PC-9 (cell line): ENCODE data around the gene PCSK5. TPM values are rescaled to one million over a fixed set of nuclear protein-coding genes. Genes with fewer than 3 reads are reported as not detected.

Source experiments
- BruUV-seq: library from RNA; stranded (reverse); fragments of 400-500 nt; replicated peaks from 2 replicates; lab custom pipeline; 2021; lab: Mats Ljungman, UMichigan
- CTCF ChIA-PET: fragments of 300-600 bp; sonication (Branson Sonifier 250); formaldehyde crosslinking; loops from one replicate; lab custom pipeline; 2022; ENCODE audit warnings: antibody characterized with exemption; lab: Charles Lee
- POLR2A ChIA-PET: fragments of 300-600 bp; sonication (Branson Sonifier 250); formaldehyde crosslinking; loops from one replicate; lab custom pipeline; 2022; ENCODE audit warnings: antibody characterized with exemption; ENCODE audit not compliant: unreplicated experiment; lab: Charles Lee
- DNase-seq, 2 experiments: peaks; one replicate each; pipeline versions ENCODE4 v3.0.0 to v3.0.0-alpha.2; 2015 to 2022; ENCODE audit warnings: mixed read lengths in 1 of 2
- H2AFZ ChIP-seq: fragments of 200-600 bp; sonication (generic); 2 replicates; pipeline ENCODE4 v1.8.1; 2017; ENCODE audit warnings: antibody characterized with exemption
- H3F3A ChIP-seq: fragments of 200-600 bp; sonication (generic); 2 replicates; pipeline ENCODE4 v1.8.1; 2017; ENCODE audit warnings: antibody characterized with exemption, mild to moderate bottlenecking, low read depth; ENCODE audit not compliant: insufficient read depth
- H3K27ac ChIP-seq: fragments of 200-600 bp; sonication (generic); 2 replicates; pipeline ENCODE4 v1.6.1; 2016; ENCODE audit warnings: mixed run types
- H3K27me3 ChIP-seq: fragments of 200-600 bp; sonication (generic); 2 replicates; pipeline ENCODE4 v1.6.1; 2016; ENCODE audit warnings: low read depth, mixed run types; ENCODE audit not compliant: insufficient read depth
- H3K36me3 ChIP-seq: fragments of 200-600 bp; sonication (generic); 2 replicates; pipeline ENCODE4 v1.6.1; 2016; ENCODE audit warnings: low read depth, mixed run types
- H3K4me1 ChIP-seq: fragments of 200-600 bp; sonication (generic); replicated peaks from 2 replicates; pipeline ENCODE4 v1.6.1; 2016; ENCODE audit warnings: mixed run types; ENCODE audit not compliant: insufficient read depth
- H3K4me2 ChIP-seq: fragments of 200-600 bp; sonication (generic); 2 replicates; pipeline ENCODE4 v1.6.1; 2017; ENCODE audit warnings: mixed run types
- H3K4me3 ChIP-seq: fragments of 200-600 bp; sonication (generic); 2 replicates; pipeline ENCODE4 v1.6.1; 2016; ENCODE audit warnings: mixed run types
- H3K79me2 ChIP-seq: fragments of 200-600 bp; sonication (generic); 2 replicates; pipeline ENCODE4 v1.6.1; 2017; ENCODE audit warnings: low read depth, mixed run types
- H3K9me2 ChIP-seq: fragments of 200-600 bp; sonication (generic); 2 replicates; pipeline ENCODE4 v1.8.1; 2017; ENCODE audit warnings: mild to moderate bottlenecking; ENCODE audit not compliant: insufficient read depth
- H3K9me3 ChIP-seq: fragments of 200-600 bp; sonication (generic); 2 replicates; pipeline ENCODE4 v1.8.1; 2016; ENCODE audit warnings: low read depth; ENCODE audit not compliant: insufficient read depth
- H4K20me1 ChIP-seq: fragments of 200-600 bp; sonication (generic); 2 replicates; pipeline ENCODE4 v1.8.1; 2017; ENCODE audit not compliant: insufficient read depth
- CTCF ChIP-seq: fragments of 200-600 bp; sonication (generic); conservative IDR thresholded peaks from 2 replicates; pipeline ENCODE4 v1.6.1; 2017; ENCODE audit warnings: mixed run types, antibody characterized with exemption, mild to moderate bottlenecking, moderate library complexity
- EZH2 ChIP-seq: fragments of 200-600 bp; sonication (generic); IDR thresholded peaks from 2 replicates; pipeline ENCODE4 v1.8.0; 2017; ENCODE audit warnings: antibody characterized with exemption, low read depth
- intact Hi-C: fragments of 100-400 bp; cut with micrococcal nuclease; formaldehyde crosslinking; loops from one replicate; pipeline ENCODE4 v1.10.0; 2022; ENCODE audit not compliant: unreplicated experiment
- total RNA-seq: library from RNA; stranded (reverse); gene quantifications from 2 replicates; pipeline ENCODE4 v1.2.3, GENCODE V29; 2021

Gene PCSK5
- total RNA-seq, 1 experiment from 2014 or later = 8.2 TPM

- no peak for DNase-seq
- TF ChIP-seq CTCF (no peak), EZH2 (no peak)
- Histone ChIP-seq H3K36me3 (no peaks in the 10 kb centered on the region), H3K4me3 (no peak overlapping the region), H3K27me3 (no peaks in the 10 kb centered on the region), H3K27ac (no peak overlapping the region), H4K20me1 (no peaks in the 10 kb centered on the region), H3F3A (no peaks in the 10 kb centered on the region), H3K4me1 (no peaks in the 10 kb centered on the region), H3K4me2 (no peak overlapping the region), H3K79me2 (no peaks in the 10 kb centered on the region), H3K9me3 (no peaks in the 10 kb centered on the region), H3K9me2 (no peaks in the 10 kb centered on the region; the same call in 1 of the 2 replicates), H2AFZ (no peak overlapping the region)
- no TSS peak for BruUV-seq
- intact Hi-C loops = no loop called here
- POLR2A ChIA-PET = no interaction called here
- CTCF ChIA-PET = no interaction called here
Measured at GRCh38 chr9:76162751-76163500, 272.5 kb downstream of the PCSK5 start.

DNA sequence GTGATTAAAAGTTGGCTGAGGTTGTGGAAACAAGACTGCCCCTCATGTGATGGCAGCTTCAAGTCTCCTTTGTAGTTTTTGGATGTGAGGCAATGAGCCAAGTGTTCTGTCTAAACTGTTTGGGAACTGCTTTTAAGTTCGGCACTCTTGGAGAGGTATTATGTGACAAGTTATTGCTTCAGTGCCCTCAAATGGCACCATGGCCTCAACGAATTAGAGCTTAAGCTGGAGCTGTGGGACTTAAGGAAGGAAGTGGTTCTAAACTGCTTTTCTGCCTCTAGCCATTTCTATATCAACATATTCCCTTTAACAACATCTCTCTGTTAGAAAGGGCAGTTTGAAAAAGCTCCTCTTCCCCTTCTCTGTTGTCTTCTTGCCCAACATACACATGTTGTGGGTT lies 276.1 kb downstream of the PCSK5 start:
- TF ChIP-seq CTCF = no peak
- TF ChIP-seq EZH2 = no peak

GRCh38 chr9:76176171-76176570 lies 285.7 kb downstream of the PCSK5 start:
- Histone ChIP-seq H4K20me1 (no peaks in the 10 kb centered on the region), H3K4me3 (no peak overlapping the region), H3K36me3 (no peaks in the 10 kb centered on the region), H3K4me1 (peaks cover 9% of the 10 kb centered on the region), H3K27ac (no peak overlapping the region), H3K27me3 (no peaks in the 10 kb centered on the region), H3K4me2 (no peak overlapping the region), H2AFZ (no peak overlapping the region), H3K79me2 (no peaks in the 10 kb centered on the region), H3K9me3 (no peaks in the 10 kb centered on the region), H3K9me2 (no peaks in the 10 kb centered on the region), H3F3A (peaks cover 15% of the 10 kb centered on the region)
- intact Hi-C loops = no loop called here
- POLR2A ChIA-PET = no interaction called here
- no peak for TF ChIP-seq EZH2
- no peak for TF ChIP-seq CTCF
- BruUV-seq = no TSS peak
- CTCF ChIA-PET = no interaction called here
- DNase-seq = no peak

More for the DNA sequence above, 276.1 kb downstream of the PCSK5 start:
- no peaks in the 10 kb centered on the region for H4K20me1 ChIP-seq
- H3K9me2 ChIP-seq = no peaks in the 10 kb centered on the region; the same call in 1 of the 2 replicates
- no peak overlapping the region for H2AFZ ChIP-seq
- H3K4me1 ChIP-seq = no peaks in the 10 kb centered on the region
- no peak overlapping the region for H3K4me2 ChIP-seq
- H3K4me3 ChIP-seq = no peak overlapping the region
- no peaks in the 10 kb centered on the region for H3K9me3 ChIP-seq
- H3K79me2 ChIP-seq = no peaks in the 10 kb centered on the region
- H3K36me3 ChIP-seq = no peaks in the 10 kb centered on the region; the same call in 1 of the 2 replicates
- ChIA-PET CTCF (no interaction called here), POLR2A (no interaction called here)
- no peaks in the 10 kb centered on the region for H3K27me3 ChIP-seq
- no peak overlapping the region for H3K27ac ChIP-seq
- H3F3A ChIP-seq = no peaks in the 10 kb centered on the region
- no peak for DNase-seq
- intact Hi-C loops = no loop called here
- BruUV-seq = no TSS peak
